SK-N-DZ (cell line): ENCODE data around the gene ATP2C2.

Experiments
- DNase-seq: peaks from one replicate; pipeline ENCODE4 v3.0.0-alpha.2; 2015; ENCODE audit warnings: low spot score

Gene ATP2C2

DNA sequence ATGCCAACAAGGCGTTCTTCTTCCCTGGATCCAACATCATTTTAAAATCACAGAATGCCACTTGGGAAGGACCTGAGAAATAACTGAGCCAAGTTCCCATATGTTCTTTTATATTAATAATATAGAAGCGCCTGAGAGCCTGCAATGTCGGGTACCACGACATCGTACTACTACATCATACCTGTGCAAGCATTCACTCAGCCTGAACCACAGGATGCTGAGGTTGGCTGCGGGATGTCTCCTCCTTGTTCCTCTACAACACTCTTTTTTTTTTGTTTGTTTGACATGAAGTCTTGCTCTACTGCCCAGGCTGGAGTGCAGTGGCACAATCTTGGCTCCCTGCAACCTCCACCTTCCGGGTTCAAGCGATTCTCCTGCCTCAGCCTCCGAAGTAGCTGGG lies 2.1 kb upstream of the ATP2C2 start:
- no peak for DNase-seq

DNA sequence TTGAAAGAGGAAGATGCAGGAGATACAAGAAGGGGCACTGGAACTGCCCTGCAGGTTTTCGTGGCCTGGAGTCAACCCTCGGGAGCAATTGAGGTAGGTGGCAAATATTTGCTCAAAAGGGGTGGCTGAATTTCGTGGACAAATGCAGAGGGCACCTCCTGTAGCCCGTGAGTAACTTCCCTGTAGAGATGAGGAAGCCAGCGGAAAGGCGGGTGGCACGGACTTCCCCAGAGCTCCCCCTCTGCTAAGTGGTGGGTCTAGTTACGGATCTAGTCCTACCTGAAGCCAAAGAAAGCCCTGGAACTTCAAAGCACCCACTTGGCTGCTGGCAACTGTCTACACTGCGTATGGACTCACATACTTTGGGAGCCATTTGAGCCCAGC lies 1.0 kb upstream of the ATP2C2 start:
- no peak for DNase-seq

DNA sequence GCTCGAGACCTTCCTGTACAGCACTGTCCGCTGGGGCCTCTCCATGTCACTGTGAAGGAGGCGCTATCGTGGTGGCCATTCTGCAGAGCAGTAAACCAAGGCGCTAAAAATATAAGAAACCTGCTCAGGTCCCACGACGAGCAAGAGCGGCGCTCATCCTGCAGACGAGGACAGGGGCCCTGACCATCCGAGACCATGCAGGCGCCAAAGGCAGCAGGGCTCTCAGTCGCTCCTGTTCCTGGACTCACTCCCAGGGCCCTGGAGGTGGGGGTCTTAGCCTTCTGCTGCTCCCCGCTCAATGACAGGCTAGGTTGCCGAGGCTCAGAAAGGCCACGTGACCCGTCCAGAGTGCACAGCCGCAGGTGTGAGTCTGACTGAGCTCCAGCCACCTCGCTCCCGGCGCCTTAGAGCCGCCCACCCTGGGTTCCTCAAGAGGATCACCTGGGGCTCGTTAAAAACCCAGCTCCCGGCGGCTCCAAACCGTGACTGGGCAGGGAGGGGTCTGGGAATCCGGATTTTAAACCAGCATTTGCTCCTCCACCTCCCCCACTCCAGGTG lies 509 bp upstream of the ATP2C2 start:
- no peak for DNase-seq

DNA sequence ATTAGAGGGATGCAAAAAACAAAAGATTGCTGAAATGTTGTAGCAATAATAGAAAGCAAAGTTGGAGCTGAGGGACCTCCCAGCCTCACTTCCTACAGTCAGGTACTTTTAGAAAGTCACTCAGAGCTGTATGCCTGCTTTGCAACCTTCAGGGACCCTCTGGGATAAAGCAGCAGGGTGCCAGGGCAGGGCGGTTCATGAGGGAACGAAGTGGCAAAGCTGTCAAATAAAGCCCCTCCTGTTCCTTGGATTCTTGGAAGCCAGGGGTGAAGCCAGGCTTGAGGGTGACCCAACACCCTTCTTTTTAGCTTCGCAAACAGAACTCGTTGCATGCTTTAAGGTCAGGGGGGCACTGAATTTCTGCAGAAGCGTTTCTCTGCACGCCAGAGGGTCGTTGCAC lies 767 bp downstream of the ATP2C2 start:
- no peak for DNase-seq

DNA sequence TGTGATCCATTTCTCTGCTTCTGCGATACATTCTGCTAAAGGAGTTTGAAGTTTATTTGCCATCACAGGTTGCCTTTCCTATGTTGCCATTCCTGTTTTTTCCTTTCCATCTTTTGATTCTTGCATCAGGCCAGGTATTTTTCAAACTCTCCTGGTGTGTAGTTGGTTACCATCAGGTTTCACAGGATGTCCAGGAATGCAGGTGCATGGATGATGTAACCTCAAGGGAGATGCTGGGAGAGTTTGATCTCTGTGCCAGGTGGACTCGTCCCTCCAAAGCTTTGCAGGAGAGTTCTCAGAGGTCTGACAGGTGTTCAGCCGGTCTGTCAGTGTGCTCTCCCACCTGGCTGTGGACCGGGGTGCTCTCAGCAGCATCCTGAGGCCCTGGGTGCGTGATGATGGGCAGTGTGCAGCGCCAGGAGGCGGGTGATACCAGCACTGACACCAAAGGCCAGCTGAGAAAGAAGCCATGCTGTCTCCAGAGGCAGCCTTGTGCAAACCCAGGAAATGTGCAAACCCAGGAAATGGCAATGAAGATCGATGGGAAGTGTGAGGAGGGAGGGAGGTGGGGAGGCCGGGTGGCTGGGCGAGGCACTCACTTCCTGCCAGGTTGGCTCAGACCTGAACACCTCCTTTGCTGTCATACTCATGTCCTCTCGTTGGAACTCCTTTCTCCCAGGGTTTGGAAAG lies 1.7 kb downstream of the ATP2C2 start:
- no peak for DNase-seq

DNA sequence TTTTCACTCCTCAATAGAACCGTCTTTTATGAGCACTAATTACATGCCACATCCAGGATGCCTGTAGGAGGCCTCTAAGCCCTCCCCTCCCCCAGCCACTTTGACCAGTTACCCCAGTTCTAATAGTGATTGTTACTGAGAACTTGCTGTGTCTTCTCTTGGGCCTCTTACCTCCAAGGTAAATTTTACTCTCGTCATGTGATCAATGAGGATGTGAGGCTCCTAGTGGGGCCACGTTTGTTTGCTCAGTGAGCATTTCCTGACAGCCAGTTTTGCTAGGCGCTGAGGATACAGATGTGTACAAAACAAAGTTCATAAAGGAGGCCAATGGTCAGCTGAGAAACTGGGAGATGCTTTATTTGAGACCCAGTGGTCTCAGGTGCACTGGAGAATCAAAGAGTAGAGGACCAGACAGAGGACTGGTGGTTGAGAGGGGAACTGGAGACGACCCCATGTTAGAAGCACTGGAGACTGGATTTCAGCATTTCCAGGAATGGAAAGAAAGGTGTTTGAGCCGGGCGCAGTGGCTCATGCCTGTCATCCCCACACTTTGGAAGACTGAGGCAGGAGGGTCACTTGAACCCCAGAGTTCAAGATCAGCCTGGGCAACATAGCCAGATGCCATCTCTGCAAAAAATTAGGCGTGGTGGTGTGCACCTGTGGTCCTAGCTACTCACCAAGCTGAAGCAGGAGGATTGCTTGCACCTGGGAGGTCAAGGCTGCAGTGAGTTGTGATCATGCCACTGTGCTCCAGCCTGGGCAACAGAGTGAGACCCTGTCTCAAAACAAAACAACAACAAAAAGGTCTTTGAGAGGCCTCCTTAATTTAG lies 2.6 kb downstream of the ATP2C2 start:
- no peak for DNase-seq

DNA sequence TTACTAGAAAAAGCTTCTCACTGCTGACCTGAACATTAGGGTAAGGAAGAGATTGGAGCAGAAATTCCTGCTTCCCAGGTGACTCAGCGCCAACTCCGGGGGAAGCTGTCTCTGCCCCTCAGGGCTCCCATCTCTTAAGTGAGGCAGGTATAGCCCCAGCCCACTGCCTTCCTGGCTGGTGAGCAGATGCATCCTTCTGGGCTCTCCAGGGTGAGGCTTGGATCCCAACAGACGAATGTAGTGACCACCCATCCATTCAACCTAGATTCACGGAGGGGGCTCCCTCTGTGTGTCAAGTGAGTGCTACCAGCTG lies 3.2 kb downstream of the ATP2C2 start:
- DNase-seq = no peak

DNA sequence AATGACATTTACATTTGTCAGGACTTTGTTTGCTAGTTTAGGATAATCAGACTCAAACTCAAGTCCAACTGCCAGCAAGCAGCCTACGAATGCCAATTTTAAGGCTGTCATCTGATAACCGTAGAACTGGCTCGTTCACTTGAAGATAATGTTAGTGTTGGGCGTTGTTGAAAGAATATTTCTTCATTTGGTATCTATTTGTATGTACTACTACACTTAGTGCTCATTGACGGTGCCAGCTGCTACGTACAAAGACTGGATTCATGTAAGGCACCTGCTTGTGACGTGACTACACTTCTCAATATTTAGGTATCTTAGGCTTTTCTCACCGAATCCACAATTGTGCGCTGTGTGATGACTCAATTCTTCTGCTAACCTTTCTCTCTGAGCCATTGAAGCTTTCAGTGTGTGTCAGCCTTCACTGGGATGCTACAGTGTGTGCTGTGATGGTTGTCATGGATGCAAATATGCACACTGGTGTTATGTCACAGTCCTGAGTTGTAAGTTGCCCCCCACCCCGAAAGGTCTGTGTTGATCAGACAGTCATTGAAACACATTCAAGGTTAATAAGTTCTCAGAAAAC lies 5.7 kb downstream of the ATP2C2 start:
- DNase-seq = no peak

DNA sequence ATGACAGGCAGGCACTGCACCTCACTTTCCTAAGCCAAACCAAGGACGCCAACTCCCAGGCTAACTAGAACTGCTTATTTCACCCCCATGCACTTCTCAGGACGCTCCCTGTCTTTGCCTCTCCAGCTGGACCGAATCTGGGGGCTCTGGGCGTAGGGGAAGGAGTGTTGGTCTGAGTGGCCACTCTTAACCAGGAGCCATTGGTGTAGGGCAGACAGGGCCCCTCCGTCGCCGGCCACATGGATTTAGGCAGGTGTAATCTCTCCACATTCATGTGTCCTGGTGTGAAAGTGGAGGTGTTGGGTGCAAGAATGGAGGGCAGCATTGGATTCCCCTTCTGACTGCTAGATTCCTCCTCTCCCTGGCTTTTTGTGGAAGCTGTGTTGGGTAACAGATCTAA lies 9.8 kb downstream of the ATP2C2 start:
- no peak for DNase-seq

DNA sequence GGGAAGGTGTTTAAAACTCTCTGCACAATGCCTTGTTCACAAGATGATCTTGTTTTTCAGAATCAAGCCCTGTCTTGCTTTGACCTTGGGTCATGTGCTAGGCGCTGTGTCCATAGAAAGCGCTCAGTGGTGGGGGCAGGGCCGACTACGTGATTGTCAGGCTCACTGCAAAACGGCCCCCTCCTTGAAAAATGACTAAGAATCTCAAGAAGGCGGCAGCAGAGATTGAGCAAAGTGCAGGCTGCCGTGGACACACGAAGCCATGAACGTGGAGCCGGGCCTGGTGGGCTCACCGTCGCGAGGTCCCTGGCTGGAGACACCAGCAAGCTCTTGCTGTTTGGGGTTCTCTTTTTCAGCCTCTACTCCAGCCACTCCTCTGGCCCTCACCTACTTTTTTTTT lies 10.2 kb downstream of the ATP2C2 start:
- DNase-seq = no peak

DNA sequence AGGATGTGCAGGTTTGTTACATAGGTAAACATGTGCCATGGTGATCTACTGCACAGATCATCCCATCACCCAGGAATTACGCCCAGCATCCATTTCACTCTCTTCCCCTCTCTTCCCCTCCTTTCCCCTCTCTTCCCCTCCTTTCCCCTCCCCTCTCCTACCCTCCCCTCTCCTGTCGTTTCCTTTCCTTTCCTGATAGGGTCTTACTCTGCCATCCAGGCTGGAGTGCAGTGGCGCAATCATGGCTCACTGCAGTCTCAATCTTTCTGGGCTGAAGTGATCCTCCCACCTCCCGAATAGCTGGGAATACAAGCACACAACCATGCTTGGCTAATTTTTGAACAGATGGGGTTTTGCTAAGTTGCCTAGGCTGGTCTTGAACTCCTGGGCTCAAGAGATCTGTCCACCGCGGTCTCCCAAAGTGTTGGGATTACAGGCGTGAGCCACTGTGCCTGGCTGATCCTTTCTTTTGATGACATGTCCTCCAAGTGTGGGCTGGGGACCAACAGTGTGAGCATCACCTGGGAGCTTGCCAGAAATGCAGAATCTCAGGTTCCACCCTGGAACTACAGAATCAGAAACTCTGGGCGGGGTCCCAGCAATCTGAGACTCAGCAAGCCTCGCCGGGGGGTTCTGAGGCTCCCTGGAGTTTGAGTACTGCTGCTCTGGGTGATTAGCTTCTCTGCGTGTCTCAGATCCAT lies 10.8 kb downstream of the ATP2C2 start:
- DNase-seq = no peak

DNA sequence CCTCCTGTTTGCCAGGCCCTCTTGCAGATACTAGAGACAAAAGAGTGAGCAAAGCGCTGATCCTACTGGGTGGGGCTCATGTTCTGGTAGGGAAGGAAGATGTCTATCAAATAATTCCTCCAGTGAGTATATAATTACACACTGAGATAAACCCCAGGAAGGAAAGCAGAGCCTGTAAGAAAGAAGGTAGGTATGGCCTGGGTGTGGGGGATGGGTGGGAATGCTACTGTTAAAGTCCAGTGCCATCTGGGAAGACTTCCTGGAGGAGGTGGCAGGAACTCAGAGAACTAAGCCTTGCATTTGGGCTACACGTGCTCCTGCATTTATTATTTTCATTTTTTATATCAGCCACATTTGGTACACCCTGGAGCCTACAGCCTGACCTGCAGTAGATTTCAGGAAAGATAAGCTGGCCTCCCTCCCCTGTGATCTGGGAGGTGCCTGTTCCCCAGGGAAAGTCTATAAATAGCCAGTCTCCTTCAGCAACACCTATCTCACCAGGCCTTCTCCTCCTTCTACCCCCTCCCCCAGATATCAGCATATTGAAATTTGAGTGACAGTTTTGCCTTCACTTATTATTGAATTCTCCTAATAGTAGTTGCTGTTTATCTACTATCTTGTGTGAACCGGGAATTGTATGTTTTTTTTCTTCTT lies 11.5 kb downstream of the ATP2C2 start:
- DNase-seq = peak; percentile 40

DNA sequence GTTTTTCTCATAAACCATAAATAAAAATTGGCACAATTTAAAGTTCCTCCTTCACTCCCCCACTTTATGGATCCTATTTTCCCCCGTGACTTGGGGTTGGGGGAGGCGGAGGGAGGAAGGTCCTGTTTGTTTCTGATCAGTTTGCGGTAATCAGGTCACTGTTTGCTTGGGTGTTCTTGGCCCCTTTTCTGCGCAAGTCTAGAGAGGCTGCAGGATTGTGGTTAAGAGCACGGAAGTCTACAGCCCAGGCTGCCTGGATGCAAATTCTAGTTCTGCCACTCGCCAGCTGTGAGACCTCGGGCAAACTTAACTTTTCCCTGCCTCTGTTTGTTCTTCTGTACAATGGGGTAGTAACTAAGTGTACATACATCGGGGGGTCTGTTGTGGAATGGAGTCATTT lies 12.1 kb downstream of the ATP2C2 start:
- DNase-seq = no peak

DNA sequence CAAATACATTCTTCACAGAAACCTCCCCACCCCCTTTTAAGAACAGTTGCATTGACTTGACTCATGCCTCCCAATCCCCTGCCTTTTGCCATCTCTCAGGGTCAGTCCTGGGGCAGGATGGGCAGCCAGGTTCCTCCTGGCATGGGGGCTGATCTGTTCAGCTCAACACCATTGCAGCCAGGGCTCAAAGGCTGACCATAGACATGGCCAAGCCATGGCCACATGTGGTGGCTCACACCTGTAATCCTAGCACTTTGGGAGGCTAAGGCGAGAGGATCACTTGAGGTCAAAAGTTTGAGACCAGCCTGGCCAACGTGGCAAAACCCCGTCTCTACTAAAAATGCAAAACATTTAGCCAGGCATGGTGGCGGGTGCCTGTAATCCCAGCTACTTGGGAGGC lies 14.1 kb downstream of the ATP2C2 start:
- no peak for DNase-seq

DNA sequence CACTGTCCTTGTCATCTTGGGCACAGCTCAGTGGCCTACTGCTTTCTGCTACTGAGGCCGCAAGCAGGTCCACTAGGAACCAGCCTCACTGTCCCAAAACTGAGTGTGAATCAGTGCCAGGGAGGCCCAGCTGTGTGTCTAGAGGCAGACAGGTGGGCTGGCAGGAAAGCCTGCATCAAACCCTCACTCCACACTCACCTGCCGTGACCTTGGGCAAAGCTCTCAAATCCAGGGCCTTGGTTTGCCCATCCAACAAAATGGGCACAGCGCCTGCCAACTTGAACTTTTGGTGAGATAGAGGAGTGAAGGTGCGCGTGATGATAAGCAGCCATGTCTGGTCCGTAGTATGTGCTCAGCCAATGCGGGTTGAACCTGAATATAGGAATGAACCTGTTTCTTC lies 14.8 kb downstream of the ATP2C2 start:
- no peak for DNase-seq

DNA sequence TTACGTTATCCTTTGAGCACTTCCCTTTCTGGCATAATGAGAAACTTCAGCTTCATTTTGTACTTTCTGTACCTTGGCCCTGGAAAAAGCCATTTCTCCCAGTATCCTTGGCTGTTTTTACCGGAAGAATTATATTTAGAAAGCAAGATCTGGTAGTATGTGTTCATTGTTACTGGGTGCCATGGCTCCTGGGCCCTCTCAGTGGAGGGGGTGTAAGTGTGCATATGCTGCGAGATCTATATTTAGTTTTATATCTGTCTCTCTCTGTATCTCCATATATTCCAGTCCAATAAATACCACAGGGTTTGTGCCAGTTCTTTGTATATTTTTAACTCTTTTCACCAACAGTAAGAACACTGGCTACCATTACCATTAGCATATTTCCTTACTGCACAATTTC lies 17.7 kb downstream of the ATP2C2 start:
- no peak for DNase-seq

DNA sequence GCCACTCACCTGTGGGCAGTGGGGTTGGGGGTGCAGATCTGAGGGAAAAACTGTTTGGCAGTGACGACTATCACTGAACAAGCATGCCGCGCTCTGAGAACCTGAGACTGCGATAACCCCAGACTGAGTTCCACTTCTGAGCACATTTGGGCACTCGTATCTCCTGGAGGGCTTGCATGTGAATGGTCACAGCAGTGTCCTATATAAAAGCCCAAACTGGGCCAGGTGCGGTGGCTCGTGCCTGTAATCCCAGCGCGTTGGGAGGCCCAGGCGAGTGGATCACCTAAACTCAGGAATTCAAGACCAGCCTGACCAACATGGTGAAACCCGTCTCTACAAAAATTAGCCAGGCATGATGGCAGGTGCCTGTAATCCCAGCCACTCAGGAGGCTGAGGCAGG lies 18.7 kb downstream of the ATP2C2 start:
- no peak for DNase-seq

DNA sequence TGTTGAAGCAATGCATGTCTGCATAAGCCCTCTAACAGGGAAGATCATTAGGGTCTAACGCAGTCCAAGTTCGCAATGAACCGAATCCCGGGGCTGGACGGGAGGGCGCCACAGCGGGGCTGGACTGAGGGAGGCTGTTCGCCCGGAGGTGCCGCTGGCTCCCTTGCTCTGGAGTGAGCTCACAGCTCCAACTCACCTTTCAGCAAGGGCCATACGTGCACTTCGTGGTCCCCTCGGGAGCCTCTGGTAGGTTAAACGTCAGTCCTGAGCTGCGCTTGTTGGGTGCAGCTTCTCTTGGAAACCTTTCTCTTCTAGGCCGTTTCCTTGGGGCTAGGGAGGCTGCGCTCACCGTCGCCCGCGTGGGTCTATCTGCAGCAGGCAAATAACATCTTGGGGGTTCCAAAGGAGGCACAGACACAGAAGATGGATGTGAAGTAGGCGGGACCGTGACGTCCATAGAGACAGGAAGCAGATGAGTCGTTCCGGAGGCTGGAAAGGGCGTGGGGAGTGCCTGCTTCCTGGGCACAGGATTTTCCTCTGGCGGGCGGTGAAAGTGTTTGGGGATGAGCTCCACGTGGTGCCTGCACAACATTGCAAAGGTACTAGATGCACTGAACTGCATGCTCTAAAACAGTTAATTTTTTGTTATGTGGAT lies 21.9 kb downstream of the ATP2C2 start:
- DNase-seq = no peak

DNA sequence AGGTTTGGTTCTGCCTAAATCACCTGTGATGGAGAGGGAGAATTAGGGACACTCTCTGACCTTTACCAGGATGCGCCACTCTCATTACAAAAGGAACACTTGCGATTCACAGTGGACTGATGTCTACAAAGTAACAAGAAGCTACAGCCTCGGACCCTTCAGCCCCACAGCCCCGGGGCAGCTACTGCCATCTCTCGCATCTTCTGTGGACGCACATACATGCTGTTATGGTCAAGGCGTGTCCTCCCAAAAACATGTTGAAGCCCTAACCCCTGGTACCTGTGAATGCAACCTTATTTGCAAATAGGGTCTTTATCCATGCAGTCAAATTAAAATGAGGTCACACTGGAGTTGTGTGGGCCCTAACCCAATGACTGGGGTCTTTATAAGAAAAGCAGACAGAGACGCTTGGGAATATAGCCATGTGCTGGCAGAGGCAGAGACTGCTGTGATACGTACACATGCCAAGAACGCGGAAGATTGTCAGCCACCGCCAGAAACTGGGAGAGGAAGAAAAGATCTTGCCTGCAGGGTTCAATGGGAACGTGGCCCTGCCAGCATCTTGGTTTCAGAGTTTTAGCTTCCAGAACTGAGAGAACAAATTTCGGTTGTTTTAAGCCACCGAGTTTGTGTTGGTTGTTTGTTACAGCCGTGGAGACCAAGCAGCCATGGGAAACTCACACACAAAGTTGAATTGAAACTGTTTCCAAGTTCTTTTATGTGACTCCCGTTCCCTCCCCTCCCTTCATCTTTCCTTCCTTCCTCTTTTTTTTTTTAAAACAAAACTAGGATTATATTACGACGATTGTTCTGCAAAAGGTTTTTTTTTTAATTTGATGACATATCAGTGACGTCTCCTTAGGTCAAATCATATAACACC lies 23.1 kb downstream of the ATP2C2 start:
- no peak for DNase-seq

DNA sequence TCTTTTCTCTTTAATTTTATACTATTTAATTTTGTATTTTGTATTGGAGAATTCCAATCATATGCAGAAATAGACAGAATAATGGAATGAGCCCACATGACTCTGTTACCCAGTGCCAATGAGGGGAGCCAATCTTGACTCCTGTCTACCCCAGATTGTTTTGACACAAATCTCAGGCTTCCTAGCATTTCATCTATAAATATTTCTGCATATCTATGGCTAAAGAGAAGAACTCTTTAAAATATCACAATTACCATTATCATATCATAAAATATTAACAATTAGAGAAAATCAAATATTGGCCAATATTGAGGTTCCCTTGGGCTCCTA lies 23.7 kb downstream of the ATP2C2 start:
- DNase-seq = no peak
